Type B pancreatic cell (in vitro differentiated cells): ENCODE data around the gene KIRREL3. TPM values are rescaled to one million over a fixed set of nuclear protein-coding genes. Genes with fewer than 3 reads are reported as not detected.

Source experiments
- DNase-seq: peaks from one replicate; pipeline ENCODE4 v3.0.0; 2021; ENCODE audit warnings: mixed read lengths; ENCODE audit not compliant: unreplicated experiment; ENCODE audit errors: extremely low spot score
- H3K27ac Mint-ChIP-seq: 2 replicates; pipeline ENCODE4 v1.8.0; 2021; ENCODE audit warnings: mild to moderate bottlenecking, mixed read lengths
- H3K27me3 Mint-ChIP-seq: 2 replicates; pipeline ENCODE4 v1.8.0; 2021; ENCODE audit warnings: mixed read lengths
- H3K36me3 Mint-ChIP-seq: 2 replicates; pipeline ENCODE4 v1.8.0; 2021; ENCODE audit warnings: mixed read lengths
- H3K4me1 Mint-ChIP-seq: one replicate; pipeline ENCODE4 v1.8.0; 2021; ENCODE audit warnings: mixed read lengths; ENCODE audit not compliant: unreplicated experiment
- H3K4me3 Mint-ChIP-seq: 2 replicates; pipeline ENCODE4 v1.8.0; 2021; ENCODE audit warnings: mild to moderate bottlenecking, mixed read lengths
- H3K9me3 Mint-ChIP-seq: 2 replicates; pipeline ENCODE4 v1.8.0; 2021; ENCODE audit warnings: mixed read lengths
- CTCF ChIP-seq: fragments of 200-600 bp; sonication (generic); conservative IDR thresholded peaks from 2 replicates; pipeline ENCODE4 v1.5.0; 2021; ENCODE audit warnings: antibody characterized with exemption, mild to moderate bottlenecking
- total RNA-seq: library from RNA; stranded (reverse); gene quantifications from 2 replicates; pipeline ENCODE4 v1.2.1, GENCODE V29; 2021; ENCODE audit warnings: low replicate concordance

KIRREL3 gene
- total RNA-seq, 1 donor from 2014 or later = 4.1 TPM

- Mint-ChIP-seq H3K36me3 (no peaks in the 10 kb centered on the region), H3K9me3 (no peaks in the 10 kb centered on the region), H3K27me3 (no peaks in the 10 kb centered on the region), H3K27ac (peak overlapping the region; percentile 27), H3K4me1 (peaks cover 29% of the 10 kb centered on the region), H3K4me3 (no peak overlapping the region)
- no peak for TF ChIP-seq CTCF
- DNase-seq = no peak
These were observed 70.3 kb downstream of the KIRREL3 start for GRCh38 chr11:126930091-126930841.

GRCh38 chr11:126929179-126930061 lies 71.2 kb downstream of the KIRREL3 start:
- Mint-ChIP-seq H3K4me3 (no peak overlapping the region), H3K27ac (peak overlapping the region; percentile 55), H3K4me1 (peaks cover 29% of the 10 kb centered on the region), H3K36me3 (no peaks in the 10 kb centered on the region), H3K27me3 (no peaks in the 10 kb centered on the region), H3K9me3 (no peaks in the 10 kb centered on the region)
- TF ChIP-seq CTCF = no peak
- no peak for DNase-seq

GRCh38 chr11:126927623-126928022 lies 72.9 kb downstream of the KIRREL3 start:
- no peak for TF ChIP-seq CTCF
- Mint-ChIP-seq H3K27me3 (peaks cover 3% of the 10 kb centered on the region), H3K36me3 (no peaks in the 10 kb centered on the region), H3K9me3 (peaks cover 7% of the 10 kb centered on the region), H3K4me1 (peaks cover 29% of the 10 kb centered on the region), H3K27ac (peak overlapping the region; percentile 84), H3K4me3 (peak overlapping the region; percentile 35)
- no peak for DNase-seq

GRCh38 chr11:126926376-126926791 lies 74.2 kb downstream of the KIRREL3 start:
- TF ChIP-seq CTCF = no peak
- DNase-seq = no peak
- Mint-ChIP-seq H3K27me3 (peaks cover 3% of the 10 kb centered on the region), H3K9me3 (peaks cover 7% of the 10 kb centered on the region), H3K27ac (peak overlapping the region; percentile 23), H3K4me1 (peaks cover 29% of the 10 kb centered on the region), H3K36me3 (no peaks in the 10 kb centered on the region), H3K4me3 (no peak overlapping the region)

GRCh38 chr11:126925321-126926093 lies 75.1 kb downstream of the KIRREL3 start:
- Mint-ChIP-seq H3K27me3 (peaks cover 3% of the 10 kb centered on the region), H3K27ac (no peak overlapping the region), H3K9me3 (peaks cover 7% of the 10 kb centered on the region), H3K4me3 (no peak overlapping the region), H3K4me1 (peaks cover 27% of the 10 kb centered on the region), H3K36me3 (no peaks in the 10 kb centered on the region)
- DNase-seq = no peak
- TF ChIP-seq CTCF = no peak
